ENCODE results near the gene POLN. TPM values are rescaled to one million over a fixed set of nuclear protein-coding genes. Genes with fewer than 3 reads are reported as not detected.
"Not testable (repeated sequence)": the region's sequence is repeated elsewhere in the genome, so short reads cannot be mapped to it uniquely, and the experiment has no call there.

POLN gene
- total and polyA plus RNA-seq, 2 experiments from 2014 or later = 1.7 to 2.0 TPM

- TF ChIP-seq CTCF (IDR thresholded peaks at IDR 0.05; ENCODE audit: poor library complexity) (no peak), EZH2phosphoT487 (IDR thresholded peaks at IDR 0.05; ENCODE audit: low read depth, severe bottlenecking, unreplicated experiment) (no peak), EZH2 (IDR thresholded peaks at IDR 0.05; ENCODE audit: borderline replicate concordance) (no peak)
- H3K9me2 ChIP-seq (replicated peaks; ENCODE audit: insufficient read depth) = no peaks in the 10 kb centered on the region
- no peaks in the 10 kb centered on the region for H3K9me3 ChIP-seq (ENCODE audit: low read depth)
- H2AFZ ChIP-seq = no peak overlapping the region
- H3K27me3 ChIP-seq = no peaks in the 10 kb centered on the region
- no peak overlapping the region for H3K4me2 ChIP-seq
- no peaks in the 10 kb centered on the region for H3K36me3 ChIP-seq (replicated peaks; ENCODE audit: insufficient read depth, low read depth)
- WGBS (ENCODE audit: low lambda C conversion rate, missing lambda C conversion rate) = 84% methylated on average over 19 of the region's 19 CpGs
- no peaks in the 10 kb centered on the region for H3K4me1 ChIP-seq (ENCODE audit: insufficient read depth)
- no peaks in the 10 kb centered on the region for H4K20me1 ChIP-seq (ENCODE audit: insufficient read depth, poor library complexity, severe bottlenecking)
- no peak overlapping the region for H3K27ac ChIP-seq
- no peak overlapping the region for H3K4me3 ChIP-seq
- H3K79me2 ChIP-seq = no peaks in the 10 kb centered on the region
- DNase-seq (ENCODE audit: low spot score) = no peak
Observed at GRCh38 chr4:2163311-2163821, 78.6 kb downstream of the POLN start.

GRCh38 chr4:2161092-2161703, 80.7 kb downstream of the POLN start:
- 97% methylated on average over 35 of the region's 40 CpGs for WGBS (ENCODE audit: low lambda C conversion rate, missing lambda C conversion rate)
- H3K4me2 ChIP-seq; H3K9me3 ChIP-seq (ENCODE audit: low read depth); H3K79me2 ChIP-seq; H3K36me3 ChIP-seq (replicated peaks; ENCODE audit: insufficient read depth, low read depth); H3K4me1 ChIP-seq (ENCODE audit: insufficient read depth); H3K4me3 ChIP-seq; H3K9me2 ChIP-seq (replicated peaks; ENCODE audit: insufficient read depth); H2AFZ ChIP-seq; H3K27ac ChIP-seq; H4K20me1 ChIP-seq (ENCODE audit: insufficient read depth, poor library complexity, severe bottlenecking); DNase-seq (ENCODE audit: low spot score); H3K27me3 ChIP-seq: not testable (repeated sequence)

GRCh38 chr4:2159931-2160330, 82.0 kb downstream of the POLN start:
- no peaks in the 10 kb centered on the region for H3K36me3 ChIP-seq (replicated peaks; ENCODE audit: insufficient read depth, low read depth)
- no peak for TF ChIP-seq EZH2phosphoT487 (IDR thresholded peaks at IDR 0.05; ENCODE audit: low read depth, severe bottlenecking, unreplicated experiment)
- no peak for TF ChIP-seq CTCF (IDR thresholded peaks at IDR 0.05; ENCODE audit: poor library complexity)
- TF ChIP-seq EZH2 (IDR thresholded peaks at IDR 0.05; ENCODE audit: borderline replicate concordance) = no peak
- no peaks in the 10 kb centered on the region for H3K9me3 ChIP-seq (ENCODE audit: low read depth)
- no peak for DNase-seq (ENCODE audit: low spot score)
- H3K27me3 ChIP-seq = no peaks in the 10 kb centered on the region
- no peaks in the 10 kb centered on the region for H3K79me2 ChIP-seq
- H3K27ac ChIP-seq = no peak overlapping the region
- H3K4me3 ChIP-seq = no peak overlapping the region
- no peaks in the 10 kb centered on the region for H3K4me1 ChIP-seq (ENCODE audit: insufficient read depth)
- H3K4me2 ChIP-seq = no peak overlapping the region
- WGBS (ENCODE audit: low lambda C conversion rate, missing lambda C conversion rate) = 76% methylated on average over 2 of the region's 2 CpGs
- no peaks in the 10 kb centered on the region for H3K9me2 ChIP-seq (replicated peaks; ENCODE audit: insufficient read depth)
- H4K20me1 ChIP-seq (ENCODE audit: insufficient read depth, poor library complexity, severe bottlenecking) = no peaks in the 10 kb centered on the region
- no peak overlapping the region for H2AFZ ChIP-seq

- no peaks in the 10 kb centered on the region for H3K27me3 ChIP-seq
- TF ChIP-seq EZH2 (IDR thresholded peaks at IDR 0.05; ENCODE audit: borderline replicate concordance) (no peak), EZH2phosphoT487 (IDR thresholded peaks at IDR 0.05; ENCODE audit: low read depth, severe bottlenecking, unreplicated experiment) (no peak), CTCF (IDR thresholded peaks at IDR 0.05; ENCODE audit: poor library complexity) (no peak)
- H3K4me3 ChIP-seq = no peak overlapping the region
- H3K27ac ChIP-seq = no peak overlapping the region
- 95% methylated on average over 7 of the region's 7 CpGs for WGBS (ENCODE audit: low lambda C conversion rate, missing lambda C conversion rate)
- no peak overlapping the region for H3K4me2 ChIP-seq
- no peaks in the 10 kb centered on the region for H3K79me2 ChIP-seq
- H4K20me1 ChIP-seq (ENCODE audit: insufficient read depth, poor library complexity, severe bottlenecking) = no peaks in the 10 kb centered on the region
- no peak for DNase-seq (ENCODE audit: low spot score)
- no peaks in the 10 kb centered on the region for H3K9me2 ChIP-seq (replicated peaks; ENCODE audit: insufficient read depth)
- no peaks in the 10 kb centered on the region for H3K36me3 ChIP-seq (replicated peaks; ENCODE audit: insufficient read depth, low read depth)
- no peaks in the 10 kb centered on the region for H3K4me1 ChIP-seq (ENCODE audit: insufficient read depth)
- no peaks in the 10 kb centered on the region for H3K9me3 ChIP-seq (ENCODE audit: low read depth)
- H2AFZ ChIP-seq = no peak overlapping the region
Observed at GRCh38 chr4:2155246-2155645, 86.7 kb downstream of the POLN start.
